Upper lobe of left lung (tissue), 6 donors: ENCODE results near the gene BPIFA3. TPM values are rescaled to one million over a fixed set of nuclear protein-coding genes. Genes with fewer than 3 reads are reported as not detected.

Source experiments
- ATAC-seq, 2 donors: fragments of 200-7000 bp; cut with Tn5 transposase; one replicate each; pipeline ENCODE4 v1.9.1; 2022; ENCODE audit warnings: mild to moderate bottlenecking in 2 of 2, moderate library complexity in 2 of 2; ENCODE audit not compliant: low FRiP score in 2 of 2
- DNase-seq, 2 donors: peaks; one replicate each; pipeline ENCODE4 v3.0.0-alpha.2; 2019 to 2020
- H3K27ac ChIP-seq, 4 donors: fragments of 200-600 bp; sonication (generic); one replicate each; pipeline ENCODE4 v1.5.1; 2016 to 2019
- H3K27me3 ChIP-seq, 4 donors: fragments of 200-600 bp; sonication (generic); one replicate each; pipeline ENCODE4 v1.5.1; 2017 to 2019
- H3K36me3 ChIP-seq, 4 donors: fragments of 200-600 bp; sonication (generic); one replicate each; pipeline ENCODE4 v1.5.1; 2016 to 2019
- H3K4me1 ChIP-seq, 4 donors: fragments of 200-600 bp; sonication (generic); one replicate each; pipeline ENCODE4 v1.5.1; 2018 to 2019
- H3K4me3 ChIP-seq, 4 donors: fragments of 200-600 bp; sonication (generic); one replicate each; pipeline ENCODE4 v1.5.1; 2017 to 2019; ENCODE audit warnings: mild to moderate bottlenecking in 2 of 4, moderate library complexity in 1 of 4
- H3K9me3 ChIP-seq, 4 donors: fragments of 200-600 bp; sonication (generic); one replicate each; pipeline ENCODE4 v1.5.1; 2018 to 2019
- CTCF ChIP-seq, 6 experiments: fragments of 450-650 bp in 4 of 6; fragments of 200-600 bp in 2 of 6; sonication (generic) in 2 of 6; IDR thresholded peaks; one replicate each; pipeline ENCODE4 v1.5.1; 2016 to 2019; ENCODE audit warnings: antibody characterized with exemption in 6 of 6
- EP300 ChIP-seq, 4 donors: sonication (generic); formaldehyde crosslinking; IDR thresholded peaks; one replicate each; pipeline ENCODE4 v1.5.1; 2017; ENCODE audit warnings: antibody characterized with exemption in 4 of 4, control low read depth in 2 of 4
- POLR2A ChIP-seq, 4 donors: fragments of 450-650 bp; IDR thresholded peaks; one replicate each; pipeline ENCODE4 v1.5.1; 2016 to 2017; ENCODE audit warnings: antibody characterized with exemption in 4 of 4, mild to moderate bottlenecking in 2 of 4
- POLR2AphosphoS5 ChIP-seq, 2 donors: sonication (generic); formaldehyde crosslinking; IDR thresholded peaks; one replicate each; pipeline ENCODE4 v1.5.1; 2017; ENCODE audit warnings: antibody characterized with exemption in 2 of 2
- WGBS, 2 donors: methylation state at CpG; one replicate each; pipeline ENCODE4 v1.1.5; 2017 to 2018; 5-methylcytosine and 5-hydroxymethylcytosine counted together
- total RNA-seq, 6 donors: library from RNA; depleted of rRNA in 4 of 6; stranded (reverse); fragments of >200 nt in 4 of 6; gene quantifications; one replicate each; pipeline versions ENCODE4 v1.1.0 to v1.2.1, GENCODE V29; 2016 to 2021
- donor health status: DM: no; HTN: no; CAD: no; lungs with moderate emphysema.
- donor health status: DM: no; HTN: yes; CAD: no; lungs with severe emphysema.

The BPIFA3 gene
- total RNA-seq, 6 donors from 2014 or later = not detected

- TF ChIP-seq CTCF (IDR thresholded peaks at IDR 0.05) (no peak), POLR2AphosphoS5 (IDR thresholded peaks at IDR 0.05) (no peak), EP300 (IDR thresholded peaks at IDR 0.05) (no peak)
- H3K36me3 ChIP-seq = no peaks in the 10 kb centered on the region
- ATAC-seq = peak in 1 of 2 donors; percentile 16
- H3K27me3 ChIP-seq = no peaks in the 10 kb centered on the region
- no peak overlapping the region for H3K4me3 ChIP-seq
- peaks cover 0 to 9% (median 0%) of the 10 kb centered on the region in 4 donors for H3K4me1 ChIP-seq
- peak overlapping the region in 3 of 4 donors; percentile 27 to 85 (median 34) for H3K27ac ChIP-seq
- 33 to 38% methylated on average over 5 of the region's 5 CpGs for WGBS, 2 donors
- no peaks in the 10 kb centered on the region for H3K9me3 ChIP-seq
- DNase-seq = no peak
Measured at GRCh38 chr20:33233129-33233774, 16.1 kb downstream of the BPIFA3 start.

- DNase-seq (no peak), ATAC-seq (no peak)
- Histone ChIP-seq H3K36me3 (no peaks in the 10 kb centered on the region), H3K27ac (no peak overlapping the region), H3K4me1 (peaks cover 0 to 9% (median 0%) of the 10 kb centered on the region in 4 donors), H3K27me3 (no peaks in the 10 kb centered on the region), H3K9me3 (no peaks in the 10 kb centered on the region), H3K4me3 (no peak overlapping the region)
- TF ChIP-seq EP300 (IDR thresholded peaks at IDR 0.05) (no peak), CTCF (IDR thresholded peaks at IDR 0.05) (no peak), POLR2A (IDR thresholded peaks at IDR 0.05) (no peak), POLR2AphosphoS5 (IDR thresholded peaks at IDR 0.05) (no peak)
- 94 to 97% methylated on average over 2 of the region's 2 CpGs for WGBS, 2 donors
Measured at GRCh38 chr20:33234050-33234449, 16.9 kb downstream of the BPIFA3 start.

- Histone ChIP-seq H3K9me3 (no peaks in the 10 kb centered on the region), H3K4me1 (peaks cover 0 to 9% (median 0%) of the 10 kb centered on the region in 4 donors), H3K27me3 (no peaks in the 10 kb centered on the region), H3K27ac (no peak within 1 kb of the TSS), H3K4me3 (no peak within 1 kb of the TSS), H3K36me3 (no peaks in the 10 kb centered on the region)
- no peak for ATAC-seq
- TF ChIP-seq POLR2A (IDR thresholded peaks at IDR 0.05) (no peak), CTCF (IDR thresholded peaks at IDR 0.05) (no peak)
- no peak for DNase-seq
- 69 to 70% methylated on average over 4 to 5 of the region's 5 CpGs for WGBS, 2 donors
Measured at GRCh38 chr20:33235696-33236095, 18.5 kb downstream of the BPIFA3 start, which contains the start of gene BPIFA1. BPIFA1 (plus strand) TSS chr20:33235996; CDS start chr20:33237712, 1,716 bp downstream.

- peaks cover 0 to 9% (median 0%) of the 10 kb centered on the region in 4 donors for H3K4me1 ChIP-seq
- no peaks in the 10 kb centered on the region for H3K9me3 ChIP-seq
- H3K27ac ChIP-seq = no peak overlapping the region
- ATAC-seq = no peak
- no peak for DNase-seq
- no peak overlapping the region for H3K4me3 ChIP-seq
- 50 to 86% methylated on average over 1 of the region's 1 CpG for WGBS, 2 donors
- TF ChIP-seq POLR2A (IDR thresholded peaks at IDR 0.05) (no peak), POLR2AphosphoS5 (IDR thresholded peaks at IDR 0.05) (no peak), CTCF (IDR thresholded peaks at IDR 0.05) (no peak), EP300 (IDR thresholded peaks at IDR 0.05) (no peak)
- H3K27me3 ChIP-seq = no peaks in the 10 kb centered on the region
- H3K36me3 ChIP-seq = no peaks in the 10 kb centered on the region
Measured at GRCh38 chr20:33236351-33236750, 19.2 kb downstream of the BPIFA3 start.

GRCh38 chr20:33237989-33238388 lies 20.8 kb downstream of the BPIFA3 start:
- H3K36me3 ChIP-seq = no peaks in the 10 kb centered on the region
- H3K4me1 ChIP-seq = peaks cover 0 to 7% (median 0%) of the 10 kb centered on the region in 4 donors
- TF ChIP-seq POLR2A (IDR thresholded peaks at IDR 0.05) (no peak), CTCF (IDR thresholded peaks at IDR 0.05) (no peak), EP300 (IDR thresholded peaks at IDR 0.05) (no peak), POLR2AphosphoS5 (IDR thresholded peaks at IDR 0.05) (no peak)
- 71 to 100% methylated on average over 2 to 6 of the region's 6 CpGs for WGBS, 2 donors
- DNase-seq (no peak), ATAC-seq (no peak)
- no peaks in the 10 kb centered on the region for H3K9me3 ChIP-seq
- H3K27ac ChIP-seq = no peak overlapping the region
- H3K4me3 ChIP-seq = no peak overlapping the region
- no peaks in the 10 kb centered on the region for H3K27me3 ChIP-seq
